ENCODE results near the gene TCF4. TPM values are rescaled to one million over a fixed set of nuclear protein-coding genes. Genes with fewer than 3 reads are reported as not detected.

The TCF4 gene
- total and polyA plus RNA-seq, 2 experiments from 2014 or later: 77.7 to 89.2 TPM

DNA sequence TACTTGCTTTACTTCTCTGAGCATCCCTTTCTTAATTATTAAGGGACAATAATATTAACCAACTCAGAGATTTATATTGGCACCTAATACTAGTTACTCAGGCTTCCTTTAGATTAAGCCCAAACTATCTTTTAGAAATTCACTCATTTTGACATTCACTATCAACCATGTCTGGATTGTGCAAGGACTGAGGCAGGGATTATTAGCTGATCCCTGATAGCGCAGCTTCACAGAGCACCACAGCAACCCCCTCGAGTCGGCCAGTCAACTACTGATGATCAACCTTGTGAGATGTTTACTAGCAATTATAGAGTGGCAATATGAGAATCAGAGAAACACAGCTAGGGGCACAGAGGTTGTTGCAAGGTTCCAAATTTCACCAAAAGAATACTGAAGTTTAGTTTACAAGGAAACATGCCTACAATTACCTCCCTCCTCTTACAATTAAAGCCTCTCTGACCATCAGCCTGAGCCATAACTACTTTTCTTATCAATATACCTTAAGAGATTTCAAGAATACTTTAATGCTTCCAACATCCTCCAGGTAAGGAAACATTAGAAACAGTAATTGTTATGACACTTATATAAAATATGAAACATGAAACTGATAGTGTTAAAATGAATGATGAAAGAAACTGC is 191.6 kb downstream of the TCF4 start:
- Mint-ChIP-seq H3K36me3 (ENCODE audit: low read depth) (no peaks in the 10 kb centered on the region), H3K27me3 (ENCODE audit: insufficient read depth, low read depth, poor library complexity) (peaks cover 5% of the 10 kb centered on the region), H3K27ac (no peak overlapping the region), H3K4me3 (no peak overlapping the region), H3K9me3 (no peaks in the 10 kb centered on the region), H3K4me1 (peaks cover 54% of the 10 kb centered on the region)
- no peak overlapping the region for H3K27ac ChIP-seq (ENCODE audit: low read depth)
- no peaks in the 10 kb centered on the region for H3F3A ChIP-seq (replicated peaks; ENCODE audit: low read depth)
- H4K20me1 ChIP-seq (replicated peaks; ENCODE audit: insufficient read depth): no peaks in the 10 kb centered on the region
- peaks cover 45% of the 10 kb centered on the region for H3K4me1 ChIP-seq (ENCODE audit: insufficient read depth)
- no peaks in the 10 kb centered on the region for H3K9me2 ChIP-seq (ENCODE audit: insufficient read depth)
- H3K36me3 ChIP-seq (ENCODE audit: insufficient read depth): no peaks in the 10 kb centered on the region
- H3K4me3 ChIP-seq: no peak overlapping the region
- TF ChIP-seq, protein P1, sequence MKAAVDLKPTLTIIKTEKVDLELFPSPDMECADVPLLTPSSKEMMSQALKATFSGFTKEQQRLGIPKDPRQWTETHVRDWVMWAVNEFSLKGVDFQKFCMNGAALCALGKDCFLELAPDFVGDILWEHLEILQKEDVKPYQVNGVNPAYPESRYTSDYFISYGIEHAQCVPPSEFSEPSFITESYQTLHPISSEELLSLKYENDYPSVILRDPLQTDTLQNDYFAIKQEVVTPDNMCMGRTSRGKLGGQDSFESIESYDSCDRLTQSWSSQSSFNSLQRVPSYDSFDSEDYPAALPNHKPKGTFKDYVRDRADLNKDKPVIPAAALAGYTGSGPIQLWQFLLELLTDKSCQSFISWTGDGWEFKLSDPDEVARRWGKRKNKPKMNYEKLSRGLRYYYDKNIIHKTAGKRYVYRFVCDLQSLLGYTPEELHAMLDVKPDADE (IDR thresholded peaks at IDR 0.05): no peak
- TF ChIP-seq STAT1 (IDR thresholded peaks at IDR 0.05; ENCODE audit: unreplicated experiment) (no peak), JUNB (IDR thresholded peaks at IDR 0.05; ENCODE audit: unreplicated experiment) (no peak), EZH2 (IDR thresholded peaks at IDR 0.05; ENCODE audit: low read depth, unreplicated experiment) (no peak), CREB1 (CRISPR knock-in tag; IDR thresholded peaks at IDR 0.05; ENCODE audit: low read depth) (no peak), ZNF114 (CRISPR knock-in tag; IDR thresholded peaks at IDR 0.05) (no peak), EZH2phosphoT487 (IDR thresholded peaks at IDR 0.05; ENCODE audit: unreplicated experiment) (no peak), POLR2AphosphoS5 (IDR thresholded peaks at IDR 0.05; ENCODE audit: low read depth) (no peak), ZNF331 (CRISPR knock-in tag; IDR thresholded peaks at IDR 0.05; ENCODE audit: low read depth) (no peak), NANOG (IDR thresholded peaks at IDR 0.05; ENCODE audit: borderline replicate concordance) (no peak)
- TF ChIP-seq, protein P2, sequence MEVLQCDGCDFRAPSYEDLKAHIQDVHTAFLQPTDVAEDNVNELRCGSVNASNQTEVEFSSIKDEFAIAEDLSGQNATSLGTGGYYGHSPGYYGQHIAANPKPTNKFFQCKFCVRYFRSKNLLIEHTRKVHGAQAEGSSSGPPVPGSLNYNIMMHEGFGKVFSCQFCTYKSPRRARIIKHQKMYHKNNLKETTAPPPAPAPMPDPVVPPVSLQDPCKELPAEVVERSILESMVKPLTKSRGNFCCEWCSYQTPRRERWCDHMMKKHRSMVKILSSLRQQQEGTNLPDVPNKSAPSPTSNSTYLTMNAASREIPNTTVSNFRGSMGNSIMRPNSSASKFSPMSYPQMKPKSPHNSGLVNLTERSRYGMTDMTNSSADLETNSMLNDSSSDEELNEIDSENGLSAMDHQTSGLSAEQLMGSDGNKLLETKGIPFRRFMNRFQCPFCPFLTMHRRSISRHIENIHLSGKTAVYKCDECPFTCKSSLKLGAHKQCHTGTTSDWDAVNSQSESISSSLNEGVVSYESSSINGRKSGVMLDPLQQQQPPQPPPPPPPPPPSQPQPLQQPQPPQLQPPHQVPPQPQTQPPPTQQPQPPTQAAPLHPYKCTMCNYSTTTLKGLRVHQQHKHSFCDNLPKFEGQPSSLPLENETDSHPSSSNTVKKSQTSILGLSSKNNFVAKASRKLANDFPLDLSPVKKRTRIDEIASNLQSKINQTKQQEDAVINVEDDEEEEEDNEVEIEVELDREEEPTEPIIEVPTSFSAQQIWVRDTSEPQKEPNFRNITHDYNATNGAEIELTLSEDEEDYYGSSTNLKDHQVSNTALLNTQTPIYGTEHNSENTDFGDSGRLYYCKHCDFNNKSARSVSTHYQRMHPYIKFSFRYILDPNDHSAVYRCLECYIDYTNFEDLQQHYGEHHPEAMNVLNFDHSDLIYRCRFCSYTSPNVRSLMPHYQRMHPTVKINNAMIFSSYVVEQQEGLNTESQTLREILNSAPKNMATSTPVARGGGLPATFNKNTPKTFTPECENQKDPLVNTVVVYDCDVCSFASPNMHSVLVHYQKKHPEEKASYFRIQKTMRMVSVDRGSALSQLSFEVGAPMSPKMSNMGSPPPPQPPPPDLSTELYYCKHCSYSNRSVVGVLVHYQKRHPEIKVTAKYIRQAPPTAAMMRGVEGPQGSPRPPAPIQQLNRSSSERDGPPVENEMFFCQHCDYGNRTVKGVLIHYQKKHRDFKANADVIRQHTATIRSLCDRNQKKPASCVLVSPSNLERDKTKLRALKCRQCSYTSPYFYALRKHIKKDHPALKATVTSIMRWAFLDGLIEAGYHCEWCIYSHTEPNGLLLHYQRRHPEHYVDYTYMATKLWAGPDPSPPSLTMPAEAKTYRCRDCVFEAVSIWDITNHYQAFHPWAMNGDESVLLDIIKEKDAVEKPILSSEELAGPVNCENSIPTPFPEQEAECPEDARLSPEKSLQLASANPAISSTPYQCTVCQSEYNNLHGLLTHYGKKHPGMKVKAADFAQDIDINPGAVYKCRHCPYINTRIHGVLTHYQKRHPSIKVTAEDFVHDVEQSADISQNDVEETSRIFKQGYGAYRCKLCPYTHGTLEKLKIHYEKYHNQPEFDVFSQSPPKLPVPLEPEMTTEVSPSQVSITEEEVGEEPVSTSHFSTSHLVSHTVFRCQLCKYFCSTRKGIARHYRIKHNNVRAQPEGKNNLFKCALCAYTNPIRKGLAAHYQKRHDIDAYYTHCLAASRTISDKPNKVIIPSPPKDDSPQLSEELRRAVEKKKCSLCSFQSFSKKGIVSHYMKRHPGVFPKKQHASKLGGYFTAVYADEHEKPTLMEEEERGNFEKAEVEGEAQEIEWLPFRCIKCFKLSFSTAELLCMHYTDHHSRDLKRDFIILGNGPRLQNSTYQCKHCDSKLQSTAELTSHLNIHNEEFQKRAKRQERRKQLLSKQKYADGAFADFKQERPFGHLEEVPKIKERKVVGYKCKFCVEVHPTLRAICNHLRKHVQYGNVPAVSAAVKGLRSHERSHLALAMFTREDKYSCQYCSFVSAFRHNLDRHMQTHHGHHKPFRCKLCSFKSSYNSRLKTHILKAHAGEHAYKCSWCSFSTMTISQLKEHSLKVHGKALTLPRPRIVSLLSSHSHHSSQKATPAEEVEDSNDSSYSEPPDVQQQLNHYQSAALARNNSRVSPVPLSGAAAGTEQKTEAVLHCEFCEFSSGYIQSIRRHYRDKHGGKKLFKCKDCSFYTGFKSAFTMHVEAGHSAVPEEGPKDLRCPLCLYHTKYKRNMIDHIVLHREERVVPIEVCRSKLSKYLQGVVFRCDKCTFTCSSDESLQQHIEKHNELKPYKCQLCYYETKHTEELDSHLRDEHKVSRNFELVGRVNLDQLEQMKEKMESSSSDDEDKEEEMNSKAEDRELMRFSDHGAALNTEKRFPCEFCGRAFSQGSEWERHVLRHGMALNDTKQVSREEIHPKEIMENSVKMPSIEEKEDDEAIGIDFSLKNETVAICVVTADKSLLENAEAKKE (CRISPR knock-in tag; IDR thresholded peaks at IDR 0.05): no peak
- TF ChIP-seq, protein P3, sequence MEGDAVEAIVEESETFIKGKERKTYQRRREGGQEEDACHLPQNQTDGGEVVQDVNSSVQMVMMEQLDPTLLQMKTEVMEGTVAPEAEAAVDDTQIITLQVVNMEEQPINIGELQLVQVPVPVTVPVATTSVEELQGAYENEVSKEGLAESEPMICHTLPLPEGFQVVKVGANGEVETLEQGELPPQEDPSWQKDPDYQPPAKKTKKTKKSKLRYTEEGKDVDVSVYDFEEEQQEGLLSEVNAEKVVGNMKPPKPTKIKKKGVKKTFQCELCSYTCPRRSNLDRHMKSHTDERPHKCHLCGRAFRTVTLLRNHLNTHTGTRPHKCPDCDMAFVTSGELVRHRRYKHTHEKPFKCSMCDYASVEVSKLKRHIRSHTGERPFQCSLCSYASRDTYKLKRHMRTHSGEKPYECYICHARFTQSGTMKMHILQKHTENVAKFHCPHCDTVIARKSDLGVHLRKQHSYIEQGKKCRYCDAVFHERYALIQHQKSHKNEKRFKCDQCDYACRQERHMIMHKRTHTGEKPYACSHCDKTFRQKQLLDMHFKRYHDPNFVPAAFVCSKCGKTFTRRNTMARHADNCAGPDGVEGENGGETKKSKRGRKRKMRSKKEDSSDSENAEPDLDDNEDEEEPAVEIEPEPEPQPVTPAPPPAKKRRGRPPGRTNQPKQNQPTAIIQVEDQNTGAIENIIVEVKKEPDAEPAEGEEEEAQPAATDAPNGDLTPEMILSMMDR (conservative IDR thresholded peaks at IDR 0.05; ENCODE audit: low read depth in 2 of 2): no peak
- TF ChIP-seq, protein P4, sequence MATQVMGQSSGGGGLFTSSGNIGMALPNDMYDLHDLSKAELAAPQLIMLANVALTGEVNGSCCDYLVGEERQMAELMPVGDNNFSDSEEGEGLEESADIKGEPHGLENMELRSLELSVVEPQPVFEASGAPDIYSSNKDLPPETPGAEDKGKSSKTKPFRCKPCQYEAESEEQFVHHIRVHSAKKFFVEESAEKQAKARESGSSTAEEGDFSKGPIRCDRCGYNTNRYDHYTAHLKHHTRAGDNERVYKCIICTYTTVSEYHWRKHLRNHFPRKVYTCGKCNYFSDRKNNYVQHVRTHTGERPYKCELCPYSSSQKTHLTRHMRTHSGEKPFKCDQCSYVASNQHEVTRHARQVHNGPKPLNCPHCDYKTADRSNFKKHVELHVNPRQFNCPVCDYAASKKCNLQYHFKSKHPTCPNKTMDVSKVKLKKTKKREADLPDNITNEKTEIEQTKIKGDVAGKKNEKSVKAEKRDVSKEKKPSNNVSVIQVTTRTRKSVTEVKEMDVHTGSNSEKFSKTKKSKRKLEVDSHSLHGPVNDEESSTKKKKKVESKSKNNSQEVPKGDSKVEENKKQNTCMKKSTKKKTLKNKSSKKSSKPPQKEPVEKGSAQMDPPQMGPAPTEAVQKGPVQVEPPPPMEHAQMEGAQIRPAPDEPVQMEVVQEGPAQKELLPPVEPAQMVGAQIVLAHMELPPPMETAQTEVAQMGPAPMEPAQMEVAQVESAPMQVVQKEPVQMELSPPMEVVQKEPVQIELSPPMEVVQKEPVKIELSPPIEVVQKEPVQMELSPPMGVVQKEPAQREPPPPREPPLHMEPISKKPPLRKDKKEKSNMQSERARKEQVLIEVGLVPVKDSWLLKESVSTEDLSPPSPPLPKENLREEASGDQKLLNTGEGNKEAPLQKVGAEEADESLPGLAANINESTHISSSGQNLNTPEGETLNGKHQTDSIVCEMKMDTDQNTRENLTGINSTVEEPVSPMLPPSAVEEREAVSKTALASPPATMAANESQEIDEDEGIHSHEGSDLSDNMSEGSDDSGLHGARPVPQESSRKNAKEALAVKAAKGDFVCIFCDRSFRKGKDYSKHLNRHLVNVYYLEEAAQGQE (IDR thresholded peaks at IDR 0.05; ENCODE audit: unreplicated experiment): no peak
- no peak overlapping the region for H2AFZ ChIP-seq
- ATAC-seq (no peak), DNase-seq (ENCODE audit: low spot score) (no peak)
- H3K4me2 ChIP-seq: no peak overlapping the region
- no peaks in the 10 kb centered on the region for H3K27me3 ChIP-seq (ENCODE audit: insufficient read depth)
- peaks cover 79% of the 10 kb centered on the region for H3K79me2 ChIP-seq (replicated peaks; ENCODE audit: insufficient read depth)

Measured in GM23338 (cell line).